T-cell (primary cell): ENCODE measurements around the gene BRCC3. TPM values are rescaled to one million over a fixed set of nuclear protein-coding genes. Genes with fewer than 3 reads are reported as not detected.

Source experiments
- ATAC-seq, 4 experiments: fragments of 200-7000 bp in 3 of 4; fragments of 150-1000 bp in 1 of 4; cut with Tn5 transposase; replicated peaks in 1 of 4; 1 replicate in 3 of 4; 2 replicates in 1 of 4; pipeline ENCODE4 v1.10.0; 2021; ENCODE audit warnings: moderate library complexity in 3 of 4, mild to moderate bottlenecking in 2 of 4, moderate number of reproducible peaks in 1 of 4
- CTCF ChIA-PET, 2 donors: fragments of 300-600 bp; sonication (Branson Sonifier 250); formaldehyde crosslinking; loops; one replicate each; lab custom pipeline; 2022; ENCODE audit warnings: antibody characterized with exemption in 2 of 2; lab: Charles Lee
- POLR2A ChIA-PET, 2 donors: fragments of 300-600 bp; sonication (Branson Sonifier 250); formaldehyde crosslinking; loops; one replicate each; lab custom pipeline; 2022; ENCODE audit warnings: antibody characterized with exemption in 2 of 2; lab: Charles Lee
- DNase-seq, 35 experiments: peaks; one replicate each; pipeline versions ENCODE4 v3.0.0 to v3.0.0-alpha.2; 2013 to 2023
- H3K27ac ChIP-seq: one replicate; pipeline ENCODE4 v1.5.1; 2013; ENCODE audit warnings: low read length
- H3K27me3 ChIP-seq, 2 experiments: replicated peaks in 1 of 2; 1 replicate in 1 of 2; 2 replicates in 1 of 2; pipeline versions ENCODE4 v1.6.1 to v1.7.0; 2013; ENCODE audit warnings: low read length in 1 of 2, mixed read lengths in 1 of 2; ENCODE audit not compliant: control insufficient read depth in 2 of 2, insufficient read depth in 2 of 2; ENCODE audit errors: extremely low read depth in 1 of 2
- H3K36me3 ChIP-seq, 2 donors: 1 replicate in 1 of 2; 2 replicates in 1 of 2; pipeline versions ENCODE4 v1.6.1 to v1.7.0; 2013; ENCODE audit warnings: low read length in 1 of 2; ENCODE audit not compliant: control insufficient read depth in 2 of 2, insufficient read depth in 1 of 2; ENCODE audit errors: extremely low read depth in 1 of 2
- H3K4me1 ChIP-seq, 2 experiments: 1 replicate in 1 of 2; 2 replicates in 1 of 2; pipeline versions ENCODE4 v1.6.1 to v1.7.0; 2013; ENCODE audit warnings: low read length in 2 of 2, mixed read lengths in 1 of 2; ENCODE audit not compliant: insufficient read depth in 2 of 2, control insufficient read depth in 1 of 2; ENCODE audit errors: extremely low read depth in 1 of 2
- H3K4me3 ChIP-seq, 2 donors: 1 replicate in 1 of 2; 2 replicates in 1 of 2; pipeline versions ENCODE4 v1.5.1 to v1.7.0; 2013; ENCODE audit warnings: mild to moderate bottlenecking in 2 of 2, low read length in 1 of 2, moderate library complexity in 1 of 2; ENCODE audit not compliant: control insufficient read depth in 1 of 2; ENCODE audit errors: extremely low read depth in 1 of 2
- H3K9me3 ChIP-seq: 2 replicates; pipeline ENCODE4 v1.7.0; 2013
- H3K27ac Mint-ChIP-seq, 2 donors: one replicate each; pipeline ENCODE4 v1.8.0; 2020 to 2021; ENCODE audit warnings: mild to moderate bottlenecking in 2 of 2, mixed read lengths in 2 of 2
- H3K27me3 Mint-ChIP-seq, 2 donors: one replicate each; pipeline ENCODE4 v1.8.0; 2021 to 2022; ENCODE audit warnings: mixed read lengths in 2 of 2
- H3K36me3 Mint-ChIP-seq: one replicate; pipeline ENCODE4 v1.8.0; 2021; ENCODE audit warnings: mixed read lengths
- H3K4me1 Mint-ChIP-seq, 3 donors: one replicate each; pipeline ENCODE4 v1.8.0; 2020 to 2022; ENCODE audit warnings: mixed read lengths in 3 of 3, mild to moderate bottlenecking in 1 of 3
- H3K4me3 Mint-ChIP-seq, 3 donors: one replicate each; pipeline ENCODE4 v1.8.0; 2020 to 2022; ENCODE audit warnings: mild to moderate bottlenecking in 3 of 3, mixed read lengths in 3 of 3, moderate library complexity in 3 of 3
- H3K9me3 Mint-ChIP-seq, 3 donors: one replicate each; pipeline ENCODE4 v1.8.0; 2020 to 2022; ENCODE audit warnings: mixed read lengths in 3 of 3
- WGBS: methylation state at CpG from one replicate; pipeline ENCODE4 v1.1.5; 2013; ENCODE audit warnings: missing lambda C conversion rate; ENCODE audit not compliant: insufficient coverage; 5-methylcytosine and 5-hydroxymethylcytosine counted together
- total RNA-seq, 35 experiments: library from RNA in 6 of 35; stranded (reverse) in 6 of 35; fragments of 120-200 nt in 1 of 35; gene quantifications; one replicate each; pipeline versions ENCODE4 v1.2.1 to v1.2.4 and lab custom pipeline; 2013 to 2026

Gene BRCC3
- total RNA-seq, 5 donors from 2014 or later (not counting 1 experiment from before 2014, with no cell fraction given) = 14.2 to 17.7 (median 17.0) TPM

DNA sequence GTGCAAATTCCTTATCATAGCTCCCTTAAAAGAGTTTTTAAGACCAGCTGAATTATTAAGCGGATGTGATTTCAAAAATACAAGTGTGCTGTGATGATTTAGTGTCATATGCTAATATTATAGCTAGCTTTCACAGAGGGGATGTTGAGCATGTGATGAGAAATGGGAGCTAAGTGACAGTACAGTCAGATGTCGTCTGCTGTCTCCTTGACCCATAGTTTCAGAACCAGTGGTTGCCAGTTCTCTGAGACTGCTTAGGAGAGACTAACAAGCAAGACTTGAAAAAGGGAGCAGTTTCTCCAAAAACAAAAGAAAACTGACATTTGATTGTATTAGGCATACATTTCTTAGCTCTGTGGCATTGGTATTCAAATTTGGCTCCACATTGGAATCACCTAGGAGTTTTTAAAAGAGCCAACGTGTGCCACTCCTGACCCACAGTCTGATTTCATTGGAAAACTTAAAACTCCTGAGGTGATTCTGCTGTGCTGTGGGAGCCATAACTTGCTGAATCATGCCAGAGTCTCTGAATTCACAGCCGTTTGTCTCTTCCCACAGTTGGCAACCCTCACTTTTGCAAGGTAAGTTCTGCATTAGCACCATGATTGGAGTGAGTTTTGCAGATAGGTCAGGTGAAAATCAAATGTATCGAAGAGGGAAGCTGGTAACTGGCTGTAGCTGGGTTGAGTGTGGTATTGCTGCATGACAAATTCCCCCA is 24.3 kb upstream of the BRCC3 start:
- ChIA-PET POLR2A (no interaction called here), CTCF (interaction anchor here in 1 of 2 donors (1.0 kb wide), 2 partner anchors 10 to 62 kb away, joined by 3 read pairs; no protein-coding TSS in a partner anchor)
- no peak overlapping the region for H3K4me3 Mint-ChIP-seq
- Histone ChIP-seq H3K27me3 (no peaks in the 10 kb centered on the region), H3K9me3 (no peaks in the 10 kb centered on the region), H3K36me3 (peaks cover 0 to 18% of the 10 kb centered on the region in 2 donors), H3K4me1 (peaks cover 0 to 2% of the 10 kb centered on the region in 2 experiments), H3K27ac (no peak overlapping the region), H3K4me3 (no peak overlapping the region)
- DNase-seq (no peak), ATAC-seq (no peak)
- H3K9me3 Mint-ChIP-seq = no peaks in the 10 kb centered on the region
- 88% methylated on average over 1 of the region's 5 CpGs for WGBS
- H3K4me1 Mint-ChIP-seq = peaks cover 26 to 44% (median 40%) of the 10 kb centered on the region in 3 donors
- H3K36me3 Mint-ChIP-seq = peaks cover 28% of the 10 kb centered on the region
- peaks cover 0 to 18% of the 10 kb centered on the region in 2 donors for H3K27me3 Mint-ChIP-seq
- H3K27ac Mint-ChIP-seq = no peak overlapping the region

DNA sequence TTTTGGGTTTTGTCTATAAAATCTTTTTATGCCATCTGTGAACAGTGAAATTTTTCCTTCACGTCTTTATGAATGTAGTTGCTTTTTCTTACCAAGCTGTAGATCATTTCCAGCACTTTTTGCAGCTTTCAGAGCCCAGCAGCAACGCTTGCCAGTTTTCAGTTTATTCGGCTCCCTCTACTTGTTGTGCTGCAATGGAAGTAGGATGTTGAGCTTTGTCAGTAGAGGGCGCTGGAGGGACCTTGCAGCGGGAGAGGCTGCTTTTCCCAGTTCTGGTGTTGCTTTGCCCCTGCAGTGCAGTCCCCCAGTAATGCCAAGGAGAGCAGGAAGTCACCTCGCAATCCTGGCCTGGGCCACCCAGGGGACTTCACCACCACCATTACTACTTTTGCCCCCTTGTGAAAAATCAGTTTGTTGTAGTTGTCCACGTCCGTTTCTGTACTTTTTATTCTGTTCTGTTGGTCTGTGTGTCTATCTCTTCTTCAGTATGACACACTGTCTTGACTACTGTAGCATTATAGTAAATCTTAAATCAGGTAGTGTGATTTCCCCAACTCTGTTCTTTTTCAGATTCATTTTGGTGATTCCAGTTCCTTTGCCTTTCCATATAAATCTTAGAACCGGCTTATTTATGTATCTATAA is 22.2 kb upstream of the BRCC3 start:
- no peaks in the 10 kb centered on the region for H3K9me3 Mint-ChIP-seq
- WGBS = no CpG with 5 or more reads among the region's 9 CpGs

DNA sequence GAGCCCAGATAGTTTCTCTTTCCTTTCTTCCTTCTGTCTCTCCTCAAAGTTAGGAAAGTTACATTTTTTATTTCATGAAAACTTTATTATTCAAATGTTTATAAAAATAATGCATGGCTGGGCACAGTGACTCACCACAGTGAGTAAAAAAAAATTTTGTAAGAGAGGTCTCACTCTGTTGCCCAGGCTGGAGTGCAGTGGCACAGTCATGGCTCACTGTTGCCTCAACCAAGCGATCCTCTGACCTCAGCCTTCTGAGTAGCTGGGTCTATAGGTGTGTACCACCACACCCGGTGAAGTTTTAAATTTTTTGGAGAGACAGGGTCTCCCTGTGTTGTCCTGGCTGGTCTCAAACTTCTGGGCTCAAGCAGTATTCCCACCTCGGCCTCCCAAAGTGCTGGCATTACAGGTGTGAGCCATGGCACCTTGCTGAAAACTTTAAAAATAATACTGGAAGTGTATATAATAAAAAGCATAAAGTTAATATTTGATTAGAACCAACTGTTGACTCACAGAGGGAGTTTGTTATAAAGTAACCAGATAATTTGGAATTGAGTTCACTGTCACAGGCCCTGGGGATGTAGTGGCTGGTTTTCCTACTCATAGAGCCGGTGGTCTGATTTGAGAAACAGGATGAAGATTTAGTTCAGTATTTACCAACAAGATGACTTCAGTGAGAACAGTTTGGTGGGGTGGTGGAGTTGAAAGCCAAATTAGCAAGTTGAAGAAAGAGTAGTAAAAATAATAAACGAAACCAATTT is 18.4 kb upstream of the BRCC3 start:
- Mint-ChIP-seq H3K36me3 (peaks cover 21% of the 10 kb centered on the region), H3K27ac (peak overlapping the region in 1 of 2 donors; percentile 36), H3K27me3 (peaks cover 0 to 8% of the 10 kb centered on the region in 2 donors), H3K9me3 (no peaks in the 10 kb centered on the region), H3K4me1 (peaks cover 39 to 57% (median 49%) of the 10 kb centered on the region in 3 donors), H3K4me3 (no peak overlapping the region)
- CTCF ChIA-PET = interaction anchor here in 1 of 2 donors (1.0 kb wide), 1 partner anchor 23 kb away, joined by 3 read pairs; no protein-coding TSS in a partner anchor
- POLR2A ChIA-PET = no interaction called here
- Histone ChIP-seq H3K27me3 (no peaks in the 10 kb centered on the region), H3K27ac (no peak overlapping the region), H3K36me3 (peaks cover 0 to 8% of the 10 kb centered on the region in 2 donors), H3K9me3 (no peaks in the 10 kb centered on the region), H3K4me1 (peaks cover 4 to 15% of the 10 kb centered on the region in 2 experiments), H3K4me3 (no peak overlapping the region)
- DNase-seq (no peak), ATAC-seq (no peak)
- WGBS = no CpG with 5 or more reads among the region's 5 CpGs

More for the DNA sequence above, 22.2 kb upstream of the BRCC3 start:
- peaks cover 0 to 21% of the 10 kb centered on the region in 2 donors for H3K36me3 ChIP-seq
- DNase-seq (peak in 29 of 35 experiments; percentile 6 to 68 (median 36)), ATAC-seq (peak in 3 of 4 experiments; percentile 45 to 77 (median 50))
- H3K27me3 ChIP-seq = no peaks in the 10 kb centered on the region
- Mint-ChIP-seq H3K4me1 (peaks cover 26 to 45% (median 35%) of the 10 kb centered on the region in 3 donors), H3K4me3 (no peak overlapping the region), H3K27ac (peak overlapping the region; percentile 56 to 73), H3K36me3 (peaks cover 33% of the 10 kb centered on the region), H3K27me3 (peaks cover 0 to 18% of the 10 kb centered on the region in 2 donors)
- peaks cover 0 to 2% of the 10 kb centered on the region in 2 experiments for H3K4me1 ChIP-seq
- POLR2A ChIA-PET = no interaction called here
- no peaks in the 10 kb centered on the region for H3K9me3 ChIP-seq
- CTCF ChIA-PET = interaction anchor here in 1 of 2 donors (0.6 to 1.6 kb wide), 4 partner anchors 8 to 22 kb away, joined by 3 to 6 read pairs (median 4); partner anchors contain the start of gene FUNDC2
- no peak overlapping the region for H3K4me3 ChIP-seq
- H3K27ac ChIP-seq = no peak overlapping the region

DNA sequence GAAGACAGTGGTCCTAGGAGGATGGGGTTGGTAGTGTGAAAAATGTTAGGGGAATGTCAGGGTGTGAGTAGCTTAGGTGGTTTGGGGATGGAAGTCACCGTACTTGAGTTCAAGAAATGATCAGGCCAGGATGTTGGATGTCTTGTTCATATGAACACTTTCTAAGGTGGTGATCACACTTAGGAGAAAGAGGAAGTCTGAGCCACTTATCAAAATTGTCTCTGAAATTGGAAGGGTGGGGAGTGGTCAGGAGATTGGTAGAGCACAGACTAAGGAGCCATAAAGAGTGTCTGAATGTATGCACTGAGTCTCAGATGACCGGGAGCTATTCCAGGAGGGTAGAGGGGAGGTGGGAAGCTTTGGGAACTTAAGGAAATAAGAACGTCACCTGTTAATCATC is 17.7 kb upstream of the BRCC3 start:
- H3K4me3 Mint-ChIP-seq = no peak overlapping the region
- DNase-seq = no peak
- no peaks in the 10 kb centered on the region for H3K9me3 Mint-ChIP-seq
- H3K4me1 ChIP-seq = peaks cover 4 to 15% of the 10 kb centered on the region in 2 experiments
- WGBS = 100% methylated on average over 2 of the region's 3 CpGs
- H3K9me3 ChIP-seq = no peaks in the 10 kb centered on the region
- ChIA-PET POLR2A (no interaction called here), CTCF (no interaction called here)
- peaks cover 38 to 56% (median 48%) of the 10 kb centered on the region in 3 donors for H3K4me1 Mint-ChIP-seq
- H3K27me3 ChIP-seq = no peaks in the 10 kb centered on the region
- peaks cover 21% of the 10 kb centered on the region for H3K36me3 Mint-ChIP-seq
- H3K36me3 ChIP-seq = peaks cover 0 to 6% of the 10 kb centered on the region in 2 donors
- no peak for ATAC-seq
- H3K4me3 ChIP-seq = no peak overlapping the region
- no peak overlapping the region for H3K27ac ChIP-seq
- H3K27ac Mint-ChIP-seq = peak overlapping the region in 1 of 2 donors; percentile 9
- peaks cover 0 to 8% of the 10 kb centered on the region in 2 donors for H3K27me3 Mint-ChIP-seq

DNA sequence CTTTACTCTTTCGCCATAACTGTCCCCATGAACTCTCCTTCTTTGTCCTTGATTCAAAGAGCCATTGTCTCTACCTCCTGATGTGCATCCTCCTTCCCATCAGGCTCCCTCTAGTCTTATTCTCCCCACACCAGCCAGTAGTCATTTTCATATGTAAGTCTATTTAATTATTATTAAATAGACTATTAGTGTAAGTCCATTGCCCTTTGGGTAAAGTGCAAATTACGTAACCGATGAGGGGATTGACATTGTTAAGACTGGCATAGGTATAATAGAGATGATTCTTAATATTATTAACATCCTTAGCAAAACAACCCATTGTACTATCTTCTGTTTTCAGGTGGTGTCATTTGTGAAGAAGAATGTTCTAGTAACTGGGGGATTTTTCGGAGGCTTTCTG is 17.1 kb upstream of the BRCC3 start:
- CTCF ChIA-PET = no interaction called here
- Histone ChIP-seq H3K27me3 (no peaks in the 10 kb centered on the region), H3K36me3 (peaks cover 0 to 6% of the 10 kb centered on the region in 2 donors), H3K4me3 (no peak overlapping the region), H3K4me1 (peaks cover 4 to 13% of the 10 kb centered on the region in 2 experiments), H3K27ac (no peak overlapping the region), H3K9me3 (no peaks in the 10 kb centered on the region)
- Mint-ChIP-seq H3K27ac (no peak overlapping the region), H3K36me3 (peaks cover 21% of the 10 kb centered on the region), H3K9me3 (no peaks in the 10 kb centered on the region), H3K4me3 (no peak overlapping the region), H3K4me1 (peaks cover 32 to 50% (median 42%) of the 10 kb centered on the region in 3 donors), H3K27me3 (peaks cover 0 to 8% of the 10 kb centered on the region in 2 donors)
- WGBS = no CpG with 5 or more reads among the region's 4 CpGs
- DNase-seq = no peak
- POLR2A ChIA-PET = no interaction called here
- no peak for ATAC-seq

DNA sequence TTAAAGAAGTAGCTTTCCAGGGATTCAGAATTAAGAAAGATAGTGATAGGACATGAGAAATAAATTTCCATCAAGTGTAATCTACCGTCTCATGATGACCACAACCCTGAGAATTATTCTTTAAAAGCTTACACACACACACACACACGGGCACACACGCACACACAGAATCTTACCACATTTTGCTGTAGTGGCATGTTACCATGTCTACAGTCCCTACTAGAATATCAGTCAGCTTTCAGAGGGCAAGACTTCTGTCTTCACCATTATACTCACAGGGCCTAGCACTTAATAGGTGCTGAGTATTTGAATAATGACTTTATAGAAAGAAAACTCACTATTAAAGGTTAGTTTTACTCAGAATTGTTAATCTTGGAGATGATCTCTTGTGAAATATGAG is 15.8 kb upstream of the BRCC3 start:
- peaks cover 26 to 39% (median 30%) of the 10 kb centered on the region in 3 donors for H3K4me1 Mint-ChIP-seq
- CTCF ChIA-PET = interaction anchor here in 1 of 2 donors (0.6 to 1.4 kb wide), 3 partner anchors 7 to 135 kb away, joined by 3 to 4 read pairs (median 3); partner anchors contain the start of gene FUNDC2
- no peak overlapping the region for H3K4me3 Mint-ChIP-seq
- ATAC-seq = no peak
- Histone ChIP-seq H3K27me3 (no peaks in the 10 kb centered on the region), H3K4me3 (no peak overlapping the region), H3K27ac (no peak overlapping the region), H3K36me3 (peaks cover 0 to 6% of the 10 kb centered on the region in 2 donors), H3K4me1 (peaks cover 4 to 13% of the 10 kb centered on the region in 2 experiments), H3K9me3 (no peaks in the 10 kb centered on the region)
- peaks cover 21% of the 10 kb centered on the region for H3K36me3 Mint-ChIP-seq
- H3K27me3 Mint-ChIP-seq = peaks cover 0 to 8% of the 10 kb centered on the region in 2 donors
- no peak for DNase-seq
- H3K9me3 Mint-ChIP-seq = no peaks in the 10 kb centered on the region
- H3K27ac Mint-ChIP-seq = no peak overlapping the region
- POLR2A ChIA-PET = no interaction called here
- WGBS = no CpG with 5 or more reads among the region's 3 CpGs
